B cell (primary cell): ENCODE results near the gene RCOR3. TPM values are rescaled to one million over a fixed set of nuclear protein-coding genes. Genes with fewer than 3 reads are reported as not detected.

ENCODE experiments used
- ATAC-seq: fragments of 200-7000 bp; cut with Tn5 transposase; one replicate; pipeline ENCODE4 v1.10.0; 2021; ENCODE audit warnings: low read depth, mild to moderate bottlenecking, moderate number of reproducible peaks, moderate library complexity
- CTCF ChIA-PET: fragments of 350-600 bp; sonication (Branson Sonifier 250); formaldehyde crosslinking; loops from one replicate; lab custom pipeline; 2021; ENCODE audit warnings: antibody characterized with exemption, inconsistent platforms; lab: Charles Lee
- POLR2A ChIA-PET: fragments of 350-600 bp; sonication (Branson Sonifier 250); formaldehyde crosslinking; loops from one replicate; lab custom pipeline; 2021; ENCODE audit warnings: antibody characterized with exemption; lab: Charles Lee
- DNase-seq: peaks from one replicate; pipeline ENCODE4 v3.0.0; 2013
- H2AFZ ChIP-seq: 2 replicates; pipeline ENCODE4 v1.6.1; 2012; ENCODE audit warnings: mild to moderate bottlenecking, low read depth, low read length; ENCODE audit not compliant: insufficient read depth, poor library complexity, severe bottlenecking
- H3K27ac ChIP-seq, 2 donors: 1 replicate in 1 of 2; 2 replicates in 1 of 2; pipeline ENCODE4 v1.5.1; 2012 to 2013; ENCODE audit warnings: low read length in 2 of 2, mild to moderate bottlenecking in 2 of 2, moderate library complexity in 1 of 2
- H3K27me3 ChIP-seq, 4 experiments: fragments of 200-600 bp in 1 of 4; sonication (generic) in 1 of 4; replicated peaks in 1 of 4; 1 replicate in 2 of 4; 2 replicates in 2 of 4; pipeline versions ENCODE4 v1.6.1 to v1.7.0; 2013 to 2016; ENCODE audit warnings: low read length in 3 of 4, mild to moderate bottlenecking in 2 of 4, mixed read lengths in 1 of 4, moderate library complexity in 1 of 4; ENCODE audit not compliant: insufficient read depth in 4 of 4, control insufficient read depth in 3 of 4; ENCODE audit errors: control extremely low read depth in 1 of 4
- H3K36me3 ChIP-seq, 2 experiments: replicated peaks in 1 of 2; 1 replicate in 1 of 2; 2 replicates in 1 of 2; pipeline versions ENCODE4 v1.6.1 to v1.7.1; 2013; ENCODE audit warnings: low read length in 1 of 2; ENCODE audit not compliant: insufficient read depth in 2 of 2, control insufficient read depth in 1 of 2; ENCODE audit errors: control extremely low read depth in 1 of 2, extremely low read depth in 1 of 2
- H3K4me1 ChIP-seq, 2 donors: fragments of 200-600 bp in 1 of 2; sonication (generic) in 1 of 2; 1 replicate in 1 of 2; 2 replicates in 1 of 2; pipeline versions ENCODE4 v1.5.1 to v1.6.1; 2013 to 2017; ENCODE audit warnings: low read length in 2 of 2; ENCODE audit not compliant: control insufficient read depth in 2 of 2, insufficient read depth in 2 of 2
- H3K4me2 ChIP-seq: replicated peaks from 2 replicates; pipeline ENCODE3; 2012; ENCODE audit warnings: mild to moderate bottlenecking, low read depth, low read length; ENCODE audit not compliant: poor library complexity, severe bottlenecking
- H3K4me3 ChIP-seq, 5 experiments: fragments of 200-600 bp in 1 of 5; sonication (generic) in 1 of 5; 1 replicate in 3 of 5; 2 replicates in 2 of 5; pipeline versions ENCODE4 v1.5.1 to v1.7.0; 2011 to 2016; ENCODE audit warnings: low read length in 4 of 5, mild to moderate bottlenecking in 4 of 5, low read depth in 2 of 5, control low read depth in 1 of 5, moderate library complexity in 1 of 5; ENCODE audit not compliant: insufficient read depth in 1 of 5; ENCODE audit errors: control extremely low read depth in 1 of 5, extremely low read depth in 1 of 5
- H3K79me2 ChIP-seq: fragments of 200-600 bp; sonication (generic); one replicate; pipeline ENCODE4 v1.6.0; 2016; ENCODE audit warnings: low read length; ENCODE audit not compliant: control insufficient read depth, insufficient read depth
- H3K9ac ChIP-seq: fragments of 200-600 bp; sonication (generic); 2 replicates; pipeline ENCODE4 v1.6.1; 2017; ENCODE audit warnings: mild to moderate bottlenecking, low read length, moderate library complexity
- H3K9me3 ChIP-seq, 3 donors: one replicate each; pipeline versions ENCODE4 v1.6.1 to v1.7.1; 2013; ENCODE audit warnings: low read length in 2 of 3; ENCODE audit not compliant: control insufficient read depth in 2 of 3, insufficient read depth in 1 of 3; ENCODE audit errors: control extremely low read depth in 1 of 3
- H4K20me1 ChIP-seq: 2 replicates; pipeline ENCODE4 v1.6.0; 2012; ENCODE audit warnings: mild to moderate bottlenecking, low read length; ENCODE audit not compliant: insufficient read depth, control insufficient read depth, poor library complexity, severe bottlenecking
- H3K27ac Mint-ChIP-seq: one replicate; pipeline ENCODE4 v1.8.0; 2021; ENCODE audit warnings: mixed read lengths
- H3K27me3 Mint-ChIP-seq: one replicate; pipeline ENCODE4 v1.8.0; 2021; ENCODE audit warnings: mixed read lengths
- H3K4me1 Mint-ChIP-seq: one replicate; pipeline ENCODE4 v1.8.0; 2021; ENCODE audit warnings: mixed read lengths
- H3K4me3 Mint-ChIP-seq: one replicate; pipeline ENCODE4 v1.8.0; 2021; ENCODE audit warnings: mixed read lengths
- H3K9me3 Mint-ChIP-seq: one replicate; pipeline ENCODE4 v1.8.0; 2022; ENCODE audit warnings: mixed read lengths; ENCODE audit not compliant: insufficient read depth
- CTCF ChIP-seq: fragments of 200-600 bp; IDR thresholded peaks from one replicate; pipeline ENCODE4 v1.8.0; 2022; ENCODE audit warnings: antibody characterized with exemption, mild to moderate bottlenecking
- EZH2 ChIP-seq: IDR thresholded peaks from 2 replicates; pipeline ENCODE4 v1.6.1; 2012; ENCODE audit warnings: borderline replicate concordance, low read depth, mild to moderate bottlenecking, moderate library complexity, low read length; ENCODE audit not compliant: insufficient read depth, poor library complexity, severe bottlenecking
- WGBS: methylation state at CpG from one replicate; pipeline ENCODE4 v1.1.5; 2013; ENCODE audit warnings: missing lambda C conversion rate; ENCODE audit not compliant: insufficient coverage; 5-methylcytosine and 5-hydroxymethylcytosine counted together
- intact Hi-C: fragments of 100-400 bp; cut with micrococcal nuclease; formaldehyde crosslinking; loops from one replicate; pipeline ENCODE4 v1.10.0; 2022
- polyA plus RNA-seq: library from polyadenylated mRNA; depleted of rRNA; stranded (reverse); fragments of >200 nt; gene quantifications from 2 replicates; pipeline ENCODE4 v1.2.3, GENCODE V29; 2012
- total RNA-seq, 2 donors: library from RNA; stranded (reverse); fragments of 120-200 nt in 1 of 2; gene quantifications; 1 replicate in 1 of 2; 2 replicates in 1 of 2; pipeline versions ENCODE4 v1.2.3 to v1.2.4, GENCODE V29; 2013 to 2022

Gene RCOR3
- total and polyA plus RNA-seq, 2 donors (not counting 1 experiment from before 2014, with no cell fraction given): 42.7 to 120 TPM

DNA sequence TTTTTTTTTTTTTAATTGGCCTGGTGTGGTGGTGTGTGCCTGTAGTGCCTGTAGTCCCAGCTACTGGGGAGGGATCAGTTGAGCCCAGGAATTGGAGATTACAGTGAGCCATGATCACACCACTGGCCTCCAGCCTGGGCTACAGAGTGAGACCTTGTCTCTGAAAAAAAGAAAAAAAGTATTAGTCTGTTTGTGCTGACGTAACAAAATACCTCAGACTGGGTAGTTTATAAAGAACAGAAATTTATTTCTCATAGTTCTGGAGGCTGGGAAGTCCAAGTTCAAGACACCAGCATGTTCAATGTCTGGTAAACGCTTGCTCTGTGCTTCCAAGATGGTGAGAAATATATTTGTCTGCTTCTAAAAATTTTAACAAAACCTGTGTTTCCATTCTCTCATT is 93.3 kb downstream of the RCOR3 start:
- ChIA-PET CTCF (interaction anchor here (1.7 to 18.7 kb wide), 2 partner anchors 25 to 125 kb away, joined by 5 to 333 read pairs; partner anchors contain the start of gene TRAF5), POLR2A (interaction anchor here (0.6 kb wide), 2 partner anchors 29 to 50 kb away, joined by 4 to 11 read pairs; no protein-coding TSS in a partner anchor)
- Histone ChIP-seq H3K4me2 (peak overlapping the region; percentile 66), H3K4me3 (peak overlapping the region in 1 of 5 experiments; percentile 55), H3K36me3 (peaks cover 12 to 39% of the 10 kb centered on the region in 2 experiments), H3K27ac (peak overlapping the region; percentile 40 to 75), H3K79me2 (peaks cover 91% of the 10 kb centered on the region), H2AFZ (peak overlapping the region; percentile 5), H3K9ac (peak overlapping the region; percentile 41), H4K20me1 (peaks cover 86% of the 10 kb centered on the region), H3K4me1 (peaks cover 60 to 63% of the 10 kb centered on the region in 2 donors), H3K27me3 (no peaks in the 10 kb centered on the region), H3K9me3 (peaks cover 0 to 7% (median 0%) of the 10 kb centered on the region in 3 donors)
- TF ChIP-seq EZH2: no peak
- no peak for TF ChIP-seq CTCF
- DNase-seq (no peak), ATAC-seq (no peak)
- peak overlapping the region; percentile 91 for H3K27ac Mint-ChIP-seq
- H3K4me1 Mint-ChIP-seq: peaks cover 73% of the 10 kb centered on the region
- 100% methylated on average over 1 of the region's 2 CpGs for WGBS
- no peaks in the 10 kb centered on the region for H3K27me3 Mint-ChIP-seq
- H3K9me3 Mint-ChIP-seq: no peaks in the 10 kb centered on the region
- intact Hi-C loops: no loop called here
- H3K4me3 Mint-ChIP-seq: peak overlapping the region; percentile 81

GRCh38 chr1:211352985-211353515 is 93.9 kb downstream of the RCOR3 start:
- DNase-seq (peak; percentile 74), ATAC-seq (peak; percentile 82)
- Histone ChIP-seq H3K79me2 (peaks cover 87% of the 10 kb centered on the region), H4K20me1 (peaks cover 86% of the 10 kb centered on the region), H3K9ac (peak overlapping the region; percentile 41), H3K27me3 (no peaks in the 10 kb centered on the region), H3K4me1 (peaks cover 56 to 58% of the 10 kb centered on the region in 2 donors), H3K9me3 (peaks cover 0 to 7% (median 0%) of the 10 kb centered on the region in 3 donors), H2AFZ (peak overlapping the region; percentile 5), H3K36me3 (peaks cover 13 to 41% of the 10 kb centered on the region in 2 experiments), H3K4me2 (peak overlapping the region; percentile 66), H3K4me3 (peak overlapping the region in 2 of 5 experiments; percentile 28 to 55), H3K27ac (peak overlapping the region; percentile 40 to 75)
- Mint-ChIP-seq H3K27ac (peak overlapping the region; percentile 91), H3K27me3 (no peaks in the 10 kb centered on the region), H3K4me1 (peaks cover 67% of the 10 kb centered on the region), H3K4me3 (peak overlapping the region; percentile 81), H3K9me3 (no peaks in the 10 kb centered on the region)
- 5% methylated on average over 6 of the region's 8 CpGs for WGBS
- intact Hi-C loops: loop anchor here (1.0 kb wide), 1 partner anchor 30 kb away; no protein-coding TSS in a partner anchor
- ChIA-PET POLR2A (interaction anchor here (0.6 kb wide), 2 partner anchors 30 to 50 kb away, joined by 4 to 11 read pairs; no protein-coding TSS in a partner anchor), CTCF (interaction anchor here (0.7 to 18.7 kb wide), 8 partner anchors 10 to 47 kb away, joined by 3 to 333 read pairs (median 5); partner anchors contain the start of gene TRAF5)
- TF ChIP-seq EZH2 (no peak), CTCF (peak; percentile 79)
